ENCODE data around the gene MYOZ2.

Gene MYOZ2

DNA sequence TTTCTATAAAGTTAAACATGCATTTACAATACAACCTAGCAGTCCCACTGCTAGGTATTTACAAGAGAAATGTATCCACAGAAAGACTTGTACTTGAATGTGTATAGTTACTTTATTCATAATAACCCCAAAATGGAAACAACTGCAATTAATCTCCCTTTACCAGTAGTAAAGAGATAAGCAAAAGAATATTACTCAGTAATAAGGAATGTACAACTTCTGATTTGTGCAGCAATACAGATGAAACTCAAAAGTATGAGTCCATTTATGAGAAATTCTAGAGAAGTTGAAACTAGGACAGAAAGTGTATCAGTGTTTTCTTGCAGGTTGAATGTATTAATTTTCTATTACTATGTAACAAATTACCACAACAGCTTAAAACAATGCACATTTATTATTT, 92.1 kb downstream of the MYOZ2 start:
- no peak for TF ChIP-seq POLR2A (IDR thresholded peaks at IDR 0.05; ENCODE audit: extremely low read depth, insufficient read length)
- TF ChIP-seq, protein P1, sequence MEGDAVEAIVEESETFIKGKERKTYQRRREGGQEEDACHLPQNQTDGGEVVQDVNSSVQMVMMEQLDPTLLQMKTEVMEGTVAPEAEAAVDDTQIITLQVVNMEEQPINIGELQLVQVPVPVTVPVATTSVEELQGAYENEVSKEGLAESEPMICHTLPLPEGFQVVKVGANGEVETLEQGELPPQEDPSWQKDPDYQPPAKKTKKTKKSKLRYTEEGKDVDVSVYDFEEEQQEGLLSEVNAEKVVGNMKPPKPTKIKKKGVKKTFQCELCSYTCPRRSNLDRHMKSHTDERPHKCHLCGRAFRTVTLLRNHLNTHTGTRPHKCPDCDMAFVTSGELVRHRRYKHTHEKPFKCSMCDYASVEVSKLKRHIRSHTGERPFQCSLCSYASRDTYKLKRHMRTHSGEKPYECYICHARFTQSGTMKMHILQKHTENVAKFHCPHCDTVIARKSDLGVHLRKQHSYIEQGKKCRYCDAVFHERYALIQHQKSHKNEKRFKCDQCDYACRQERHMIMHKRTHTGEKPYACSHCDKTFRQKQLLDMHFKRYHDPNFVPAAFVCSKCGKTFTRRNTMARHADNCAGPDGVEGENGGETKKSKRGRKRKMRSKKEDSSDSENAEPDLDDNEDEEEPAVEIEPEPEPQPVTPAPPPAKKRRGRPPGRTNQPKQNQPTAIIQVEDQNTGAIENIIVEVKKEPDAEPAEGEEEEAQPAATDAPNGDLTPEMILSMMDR (IDR thresholded peaks at IDR 0.05; ENCODE audit: low read depth, low read length): no peak
- no peak overlapping the region for H3K4me3 ChIP-seq (ENCODE audit: low read depth, low read length)
- DNase-seq (ENCODE audit: low read depth): no peak

GRCh38 chr4:119228406-119228805, 92.8 kb downstream of the MYOZ2 start:
- H3K4me3 ChIP-seq (ENCODE audit: low read depth, low read length): no peak overlapping the region
- TF ChIP-seq, protein P1 (IDR thresholded peaks at IDR 0.05; ENCODE audit: low read depth, low read length): no peak
- TF ChIP-seq MYC (IDR thresholded peaks at IDR 0.05; ENCODE audit: low read depth, low read length) (no peak), POLR2A (IDR thresholded peaks at IDR 0.05; ENCODE audit: extremely low read depth, insufficient read length) (no peak)
- TF ChIP-seq, protein P2, sequence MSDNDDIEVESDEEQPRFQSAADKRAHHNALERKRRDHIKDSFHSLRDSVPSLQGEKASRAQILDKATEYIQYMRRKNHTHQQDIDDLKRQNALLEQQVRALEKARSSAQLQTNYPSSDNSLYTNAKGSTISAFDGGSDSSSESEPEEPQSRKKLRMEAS (IDR thresholded peaks at IDR 0.05; ENCODE audit: low read depth, low read length): no peak
- no peak for DNase-seq (ENCODE audit: low read depth)

DNA sequence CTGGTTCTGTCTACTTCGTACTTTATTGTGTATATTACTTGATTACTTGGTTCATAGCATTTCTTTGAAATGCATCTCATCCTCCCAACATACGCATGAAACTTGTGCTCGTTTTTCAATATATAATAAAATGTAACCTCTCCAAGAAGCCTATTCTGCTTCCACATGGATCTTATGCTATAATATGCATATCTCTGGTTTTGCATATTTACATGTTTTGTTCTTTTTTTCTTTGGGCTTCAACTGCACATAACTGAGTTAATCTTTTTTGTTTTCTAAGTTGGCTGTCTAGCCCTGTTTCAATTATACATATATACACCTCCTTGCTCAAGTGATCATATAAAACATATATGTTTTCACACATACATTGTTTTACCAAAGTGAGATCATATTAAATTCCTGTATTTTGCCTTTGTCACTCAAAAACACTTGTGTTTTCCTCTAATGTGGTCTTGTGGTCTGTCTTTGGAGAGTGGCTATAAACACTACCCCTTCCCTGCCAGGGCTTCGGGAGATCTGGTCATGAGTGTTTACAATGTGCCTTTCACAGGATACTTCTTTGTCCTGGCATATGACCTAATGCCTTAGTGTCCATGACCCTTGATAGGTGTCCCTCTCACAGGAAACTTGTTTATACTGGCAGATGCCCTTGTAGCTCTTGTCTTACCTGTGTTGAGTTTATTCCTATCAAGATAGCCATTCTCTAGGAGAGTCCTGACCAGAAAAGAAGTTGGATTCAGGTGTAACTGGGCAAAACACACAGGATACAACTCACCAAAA, 94.5 kb downstream of the MYOZ2 start:
- no peak overlapping the region for H3K4me3 ChIP-seq (ENCODE audit: low read depth, low read length)
- DNase-seq (ENCODE audit: low read depth): no peak
- TF ChIP-seq, protein P2 (IDR thresholded peaks at IDR 0.05; ENCODE audit: low read depth, low read length): no peak
- TF ChIP-seq, protein P1 (IDR thresholded peaks at IDR 0.05; ENCODE audit: low read depth, low read length): no peak
- no peak for TF ChIP-seq MYC (IDR thresholded peaks at IDR 0.05; ENCODE audit: low read depth, low read length)
- TF ChIP-seq POLR2A (IDR thresholded peaks at IDR 0.05; ENCODE audit: extremely low read depth, insufficient read length): no peak

DNA sequence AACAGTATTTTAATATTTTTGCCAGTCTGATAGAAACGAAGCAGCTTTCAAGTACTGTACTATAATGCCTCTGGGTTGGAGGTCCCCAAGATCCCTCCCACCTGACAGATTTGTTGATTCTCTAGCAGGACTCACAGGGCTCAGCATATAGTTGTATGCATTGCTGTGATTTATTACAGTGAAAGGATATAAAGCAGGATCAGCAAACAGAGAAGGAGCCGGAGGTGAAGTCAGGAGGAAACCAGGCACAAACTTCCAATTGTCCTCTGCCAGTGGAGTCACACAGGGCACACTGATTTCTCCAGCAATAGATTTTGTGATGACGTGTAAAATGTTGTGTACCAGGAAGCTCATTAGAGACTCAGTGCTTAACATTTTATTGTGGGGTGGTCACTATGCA, 95.9 kb downstream of the MYOZ2 start:
- TF ChIP-seq, protein P1 (IDR thresholded peaks at IDR 0.05; ENCODE audit: low read depth, low read length): no peak
- TF ChIP-seq POLR2A (IDR thresholded peaks at IDR 0.05; ENCODE audit: extremely low read depth, insufficient read length) (no peak), MYC (IDR thresholded peaks at IDR 0.05; ENCODE audit: low read depth, low read length) (no peak)
- TF ChIP-seq, protein P2 (IDR thresholded peaks at IDR 0.05; ENCODE audit: low read depth, low read length): no peak
- H3K4me3 ChIP-seq (ENCODE audit: low read depth, low read length): no peak overlapping the region

GRCh38 chr4:119232286-119232685, 96.7 kb downstream of the MYOZ2 start:
- no peak overlapping the region for H3K4me3 ChIP-seq (ENCODE audit: low read depth, low read length)
- DNase-seq (ENCODE audit: low read depth): no peak
- no peak for TF ChIP-seq POLR2A (IDR thresholded peaks at IDR 0.05; ENCODE audit: extremely low read depth, insufficient read length)
- TF ChIP-seq, protein P1 (IDR thresholded peaks at IDR 0.05; ENCODE audit: low read depth, low read length): no peak
- TF ChIP-seq, protein P2 (IDR thresholded peaks at IDR 0.05; ENCODE audit: low read depth, low read length): no peak
- no peak for TF ChIP-seq MYC (IDR thresholded peaks at IDR 0.05; ENCODE audit: low read depth, low read length)

More for the DNA sequence above, 95.9 kb downstream of the MYOZ2 start:
- DNase-seq (ENCODE audit: low read depth): no peak
